ENCODE results near the gene AMOT. TPM values are rescaled to one million over a fixed set of nuclear protein-coding genes. Genes with fewer than 3 reads are reported as not detected.

Gene AMOT
- total and polyA plus RNA-seq, 8 donors: 1.4 to 12.5 (median 4.9) TPM; not detected in 1

DNA sequence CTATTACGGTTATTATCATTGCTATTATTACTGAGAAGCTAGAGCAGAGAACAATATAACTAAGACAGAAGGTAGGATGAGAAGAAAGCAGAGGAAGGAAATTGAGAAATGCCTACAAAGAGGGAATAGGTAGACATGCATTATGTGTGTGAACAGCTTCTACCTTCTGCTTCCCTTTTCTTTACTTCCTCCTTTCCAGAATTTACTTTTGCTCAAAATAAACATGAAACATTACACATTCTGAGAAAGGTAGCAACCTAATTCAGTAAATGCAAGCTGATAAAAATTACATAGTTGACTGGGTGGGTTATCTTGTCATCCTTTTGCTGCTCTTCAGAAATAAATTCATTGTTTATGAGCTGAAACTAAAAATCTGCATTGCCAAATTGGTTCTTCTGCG lies 54.6 kb downstream of the AMOT start:
- Histone ChIP-seq H3K36me3 (peaks cover 0 to 27% (median 19%) of the 10 kb centered on the region in 4 donors), H3K4me1 (no peaks in the 10 kb centered on the region), H3K27ac (peak overlapping the region in 1 of 5 donors; percentile 20), H3K4me3 (no peak overlapping the region), H3K9me3 (no peaks in the 10 kb centered on the region), H3K27me3 (no peaks in the 10 kb centered on the region)
- 50 to 72% (median 51%) methylated on average over 2 of the region's 2 CpGs for WGBS, 5 donors
- no peak for DNase-seq
- intact Hi-C loops (cut with DNase I; ENCODE audit: low total_unique reads): no loop called here
- no peak for TF ChIP-seq EP300 (IDR thresholded peaks at IDR 0.05)
- no peak for TF ChIP-seq POLR2AphosphoS5 (IDR thresholded peaks at IDR 0.05)
- TF ChIP-seq, protein P1, sequence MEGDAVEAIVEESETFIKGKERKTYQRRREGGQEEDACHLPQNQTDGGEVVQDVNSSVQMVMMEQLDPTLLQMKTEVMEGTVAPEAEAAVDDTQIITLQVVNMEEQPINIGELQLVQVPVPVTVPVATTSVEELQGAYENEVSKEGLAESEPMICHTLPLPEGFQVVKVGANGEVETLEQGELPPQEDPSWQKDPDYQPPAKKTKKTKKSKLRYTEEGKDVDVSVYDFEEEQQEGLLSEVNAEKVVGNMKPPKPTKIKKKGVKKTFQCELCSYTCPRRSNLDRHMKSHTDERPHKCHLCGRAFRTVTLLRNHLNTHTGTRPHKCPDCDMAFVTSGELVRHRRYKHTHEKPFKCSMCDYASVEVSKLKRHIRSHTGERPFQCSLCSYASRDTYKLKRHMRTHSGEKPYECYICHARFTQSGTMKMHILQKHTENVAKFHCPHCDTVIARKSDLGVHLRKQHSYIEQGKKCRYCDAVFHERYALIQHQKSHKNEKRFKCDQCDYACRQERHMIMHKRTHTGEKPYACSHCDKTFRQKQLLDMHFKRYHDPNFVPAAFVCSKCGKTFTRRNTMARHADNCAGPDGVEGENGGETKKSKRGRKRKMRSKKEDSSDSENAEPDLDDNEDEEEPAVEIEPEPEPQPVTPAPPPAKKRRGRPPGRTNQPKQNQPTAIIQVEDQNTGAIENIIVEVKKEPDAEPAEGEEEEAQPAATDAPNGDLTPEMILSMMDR (IDR thresholded peaks at IDR 0.05): no peak

DNA sequence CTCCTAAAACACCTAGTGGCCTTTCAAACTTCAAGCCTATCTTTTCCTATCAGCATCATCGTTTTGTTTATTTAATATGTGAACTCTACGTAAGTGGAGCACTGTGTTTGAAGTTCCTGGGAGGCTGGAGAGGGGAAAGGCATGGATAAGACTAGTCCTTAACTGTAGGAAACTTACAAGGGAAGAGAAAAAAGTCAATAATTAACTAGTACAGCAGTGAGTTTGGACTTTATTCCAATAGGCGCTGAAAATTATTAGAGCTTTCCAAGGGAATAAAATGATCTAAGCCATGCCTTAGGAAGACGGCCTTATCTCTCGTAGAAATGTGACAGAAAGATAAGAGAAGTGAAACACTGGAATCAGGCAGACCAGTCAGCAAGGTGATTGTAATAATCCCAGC lies 55.3 kb downstream of the AMOT start:
- intact Hi-C loops (cut with DNase I; ENCODE audit: low total_unique reads): no loop called here
- no peaks in the 10 kb centered on the region for H3K27me3 ChIP-seq
- no peaks in the 10 kb centered on the region for H3K9me3 ChIP-seq
- no peak overlapping the region for H3K27ac ChIP-seq
- H3K4me3 ChIP-seq: no peak overlapping the region
- TF ChIP-seq EP300 (IDR thresholded peaks at IDR 0.05) (no peak), POLR2A (IDR thresholded peaks at IDR 0.05) (no peak), POLR2AphosphoS5 (IDR thresholded peaks at IDR 0.05) (no peak)
- TF ChIP-seq, protein P1 (IDR thresholded peaks at IDR 0.05): no peak
- DNase-seq: no peak
- no peaks in the 10 kb centered on the region for H3K4me1 ChIP-seq
- H3K36me3 ChIP-seq: peaks cover 0 to 28% (median 18%) of the 10 kb centered on the region in 4 donors
- 28 to 61% (median 42%) methylated on average over 5 of the region's 5 CpGs for whole genome bisulfite sequencing, 5 donors

DNA sequence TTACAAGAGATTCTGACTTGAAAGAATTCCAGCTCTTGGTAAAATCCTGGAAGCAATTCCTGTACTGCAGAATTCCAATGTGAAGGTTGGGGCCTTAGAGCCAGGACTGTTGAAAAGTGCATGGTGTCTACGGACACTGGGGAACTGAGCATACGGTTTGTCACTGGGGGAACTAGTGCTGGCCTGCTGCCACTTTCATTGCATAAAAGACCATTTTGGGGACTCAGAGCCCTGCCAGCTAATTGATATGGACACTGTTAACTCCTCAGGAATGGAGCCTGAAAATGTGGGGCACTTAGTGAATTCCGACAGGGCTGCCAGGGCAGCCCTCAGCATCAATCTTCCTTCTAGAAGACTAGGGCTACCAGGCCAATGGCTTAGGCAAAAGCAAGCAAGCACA lies 55.9 kb downstream of the AMOT start:
- 73 to 86% (median 75%) methylated on average over 2 to 3 of the region's 3 CpGs for WGBS, 5 donors
- Histone ChIP-seq H3K4me3 (no peak overlapping the region), H3K36me3 (peaks cover 0 to 23% (median 16%) of the 10 kb centered on the region in 4 donors), H3K9me3 (no peaks in the 10 kb centered on the region), H3K4me1 (no peaks in the 10 kb centered on the region), H3K27me3 (no peaks in the 10 kb centered on the region), H3K27ac (no peak overlapping the region)
- no peak for TF ChIP-seq POLR2AphosphoS5 (IDR thresholded peaks at IDR 0.05)
- no peak for TF ChIP-seq EP300 (IDR thresholded peaks at IDR 0.05)
- TF ChIP-seq POLR2A (IDR thresholded peaks at IDR 0.05): no peak
- TF ChIP-seq, protein P1 (IDR thresholded peaks at IDR 0.05): no peak
- intact Hi-C loops (cut with DNase I; ENCODE audit: low total_unique reads): no loop called here
- no peak for DNase-seq

DNA sequence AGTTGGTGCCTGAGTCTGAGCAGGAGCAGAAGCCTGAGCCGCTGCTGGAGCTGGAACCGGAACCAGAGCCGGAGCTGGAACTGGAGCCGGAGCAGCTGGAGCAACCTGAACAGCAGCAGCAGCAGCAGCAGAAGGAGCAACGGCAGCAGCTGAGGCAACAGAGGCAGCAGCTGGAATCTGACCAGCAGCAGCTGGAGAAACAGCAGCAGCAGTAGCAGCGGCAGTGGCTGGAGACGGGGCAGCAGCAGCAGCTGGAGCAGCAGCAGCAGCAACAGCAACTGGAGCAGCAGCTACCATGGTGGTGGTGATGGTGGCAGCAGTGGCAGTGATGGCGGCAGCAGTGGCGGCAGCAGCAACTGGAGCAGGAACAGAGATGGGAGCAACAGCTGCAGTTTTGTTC lies 61.5 kb downstream of the AMOT start:
- intact Hi-C loops (cut with DNase I; ENCODE audit: low total_unique reads): no loop called here
- no peaks in the 10 kb centered on the region for H3K9me3 ChIP-seq
- 83 to 100% (median 91%) methylated on average over 8 to 9 of the region's 9 CpGs for WGBS, 5 donors
- H3K4me3 ChIP-seq: no peak overlapping the region
- H3K27me3 ChIP-seq: no peaks in the 10 kb centered on the region
- DNase-seq: no peak
- TF ChIP-seq POLR2AphosphoS5 (IDR thresholded peaks at IDR 0.05): no peak
- TF ChIP-seq EP300 (IDR thresholded peaks at IDR 0.05): no peak
- TF ChIP-seq POLR2A (IDR thresholded peaks at IDR 0.05): no peak
- TF ChIP-seq, protein P1 (IDR thresholded peaks at IDR 0.05): no peak
- H3K27ac ChIP-seq: no peak overlapping the region
- peaks cover 0 to 40% (median 34%) of the 10 kb centered on the region in 4 donors for H3K36me3 ChIP-seq
- H3K4me1 ChIP-seq: no peaks in the 10 kb centered on the region

All from stomach (tissue), 9 donors.